GM12878 (cell line): ENCODE measurements around the gene ZNF839.

Source experiments
- BRCA1 ChIP-seq: IDR thresholded peaks from 2 replicates; pipeline ENCODE4 v1.6.1; 2011; ENCODE audit warnings: low read depth, low read length, improper control_type of control experiment
- CTCF ChIP-seq, 3 experiments: IDR thresholded peaks in 2 of 3; conservative IDR thresholded peaks in 1 of 3; 2 replicates each; pipeline ENCODE4 v1.5.1; 2011; ENCODE audit warnings: low read depth in 3 of 3, low read length in 3 of 3, mild to moderate bottlenecking in 3 of 3, control low read depth in 2 of 3, moderate library complexity in 2 of 3, inconsistent platforms in 1 of 3, mixed read lengths in 1 of 3; ENCODE audit not compliant: control insufficient read depth in 2 of 3, insufficient read depth in 1 of 3; ENCODE audit errors: extremely low read depth in 1 of 3
- ETV6 ChIP-seq, 2 experiments: fragments of 450-650 bp in 1 of 2; IDR thresholded peaks in 1 of 2; conservative IDR thresholded peaks in 1 of 2; 2 replicates each; pipeline ENCODE4 v1.6.1; 2014; ENCODE audit warnings: antibody characterized with exemption in 1 of 2, borderline replicate concordance in 1 of 2, low read depth in 1 of 2, mild to moderate bottlenecking in 1 of 2, moderate library complexity in 1 of 2
- MAX ChIP-seq: IDR thresholded peaks from 2 replicates; pipeline ENCODE4 v1.6.1; 2012; ENCODE audit warnings: low read depth, low read length, improper control_type of control experiment
- MLLT1 ChIP-seq: fragments of 450-650 bp; IDR thresholded peaks from 2 replicates; pipeline ENCODE4 v1.6.1; 2016; ENCODE audit warnings: mild to moderate bottlenecking
- NFIC ChIP-seq: IDR thresholded peaks from 2 replicates; pipeline ENCODE4 v1.6.1; 2012; ENCODE audit warnings: low read depth, mild to moderate bottlenecking, inconsistent platforms, low read length, moderate library complexity
- NR2F1 ChIP-seq: fragments of 450-650 bp; conservative IDR thresholded peaks from 2 replicates; pipeline ENCODE4 v1.6.1; 2017; ENCODE audit warnings: mild to moderate bottlenecking
- POLR2A ChIP-seq: IDR thresholded peaks from 2 replicates; pipeline ENCODE4 v1.6.1; 2011; ENCODE audit warnings: low read depth, mild to moderate bottlenecking, low read length
- TBL1XR1 ChIP-seq: IDR thresholded peaks from 2 replicates; pipeline ENCODE4 v1.6.1; 2012; ENCODE audit warnings: low read depth, low read length, improper control_type of control experiment
- USF2 ChIP-seq: IDR thresholded peaks from 2 replicates; pipeline ENCODE4 v1.6.1; 2011; ENCODE audit warnings: low read depth, low read length, improper control_type of control experiment, borderline replicate concordance
- YBX1 ChIP-seq: fragments of 450-650 bp; IDR thresholded peaks from 2 replicates; pipeline ENCODE4 v1.6.1; 2016; ENCODE audit warnings: antibody characterized with exemption
- ZBTB4 ChIP-seq: fragments of 450-650 bp; formaldehyde crosslinking; IDR thresholded peaks from 2 replicates; pipeline ENCODE4 v1.4.0; 2022; ENCODE audit warnings: mild to moderate bottlenecking, moderate library complexity
- ZNF592 ChIP-seq: fragments of 450-650 bp; IDR thresholded peaks from 2 replicates; pipeline ENCODE4 v1.6.1; 2017; ENCODE audit warnings: mild to moderate bottlenecking, moderate library complexity

- TF ChIP-seq ETV6 (conservative IDR thresholded peaks at IDR 0.05 in 1 of 2, IDR thresholded peaks at IDR 0.05 in 1 of 2; ENCODE audit: borderline replicate concordance in 1 of 2, low read depth in 1 of 2): no peak
- 0 out of 2 replicates have a peak, but pooled peaks have one; percentile 36 for TF ChIP-seq MLLT1
- TF ChIP-seq USF2: no peak
- TF ChIP-seq POLR2A: no peak
- TF ChIP-seq BRCA1: no peak
- no peak for TF ChIP-seq ZBTB4 (CRISPR knock-in tag)
- TF ChIP-seq TBL1XR1: no peak
- no peak for TF ChIP-seq YBX1
- TF ChIP-seq CTCF (IDR thresholded peaks at IDR 0.05 in 2 of 3, conservative IDR thresholded peaks at IDR 0.05 in 1 of 3; ENCODE audit: control insufficient read depth in 2 of 3, extremely low read depth in 1 of 3, insufficient read depth in 1 of 3, low read depth in 3 of 3, low read length in 3 of 3): no peak
- TF ChIP-seq NFIC: no peak
- TF ChIP-seq MAX: no peak
- no peak; the same call in 1 of the 2 replicates for TF ChIP-seq NR2F1
- TF ChIP-seq ZNF592: no peak
Observed at GRCh38 chr14:102320033-102320660, 601 bp downstream of the ZNF839 start.
